Measurements from ENCODE around the gene PLAAT2. TPM values are rescaled to one million over a fixed set of nuclear protein-coding genes. Genes with fewer than 3 reads are reported as not detected.

The PLAAT2 gene
- total and polyA plus RNA-seq, 9 of the 15 experiments (the other 6 are each of a cell fraction or from before 2014, with no cell fraction given) = not detected

- TF ChIP-seq PBX2 (CRISPR knock-in tag; IDR thresholded peaks at IDR 0.05; ENCODE audit: low read depth) = no peak
- no peak for TF ChIP-seq PBX2 (tag; conservative IDR thresholded peaks at IDR 0.05; ENCODE audit: low read depth)
- no peak for TF ChIP-seq ZNF133 (CRISPR knock-in tag; IDR thresholded peaks at IDR 0.05)
- TF ChIP-seq KLF16 (IDR thresholded peaks at IDR 0.05) = no peak
- TF ChIP-seq CTCFL (IDR thresholded peaks at IDR 0.05; ENCODE audit: borderline replicate concordance, insufficient read depth, low read depth, low read length, poor library complexity, severe bottlenecking) = no peak
- no peak for TF ChIP-seq NR2C2 (CRISPR knock-in tag; IDR thresholded peaks at IDR 0.05)
- TF ChIP-seq NR2C2 (tag; IDR thresholded peaks at IDR 0.05) = no peak
- no peak for TF ChIP-seq ZSCAN32 (CRISPR knock-in tag; IDR thresholded peaks at IDR 0.05)
- TF ChIP-seq POLR3G (IDR thresholded peaks at IDR 0.05; ENCODE audit: extremely low read depth, insufficient read length, insufficient replicate concordance) = no peak
- TF ChIP-seq FOXK2 (conservative IDR thresholded peaks at IDR 0.05 in 1 of 2, IDR thresholded peaks at IDR 0.05 in 1 of 2; ENCODE audit: low read depth in 2 of 2) = no peak
- TF ChIP-seq ZNF124 (CRISPR knock-in tag; IDR thresholded peaks at IDR 0.05) = no peak
- TF ChIP-seq PRDM10 (IDR thresholded peaks at IDR 0.05; ENCODE audit: partially characterized antibody) = no peak
Observed at GRCh38 chr11:63609971-63610580, 46.9 kb upstream of the PLAAT2 start (continued).

Measured in K562 (cell line).